NB4 (cell line): Measurements from ENCODE around the gene USP7.

Experiments
- CTCF ChIP-seq: IDR thresholded peaks from one replicate; pipeline ENCODE4 v1.5.1; 2012; ENCODE audit warnings: low read depth, low read length
- MAX ChIP-seq: IDR thresholded peaks from 2 replicates; pipeline ENCODE4 v1.6.1; 2011; ENCODE audit warnings: low read depth, low read length
- MYC ChIP-seq: IDR thresholded peaks from 2 replicates; pipeline ENCODE4 v1.6.1; 2011; ENCODE audit warnings: low read depth, low read length
- POLR2A ChIP-seq: IDR thresholded peaks from 2 replicates; pipeline ENCODE4 v1.6.1; 2011; ENCODE audit warnings: mild to moderate bottlenecking; ENCODE audit not compliant: insufficient read length; ENCODE audit errors: extremely low read depth

- no peak for TF ChIP-seq MAX
- no peak for TF ChIP-seq CTCF
- no peak for TF ChIP-seq POLR2A
- no peak for TF ChIP-seq MYC
These were observed 48.6 kb upstream of the USP7 start for GRCh38 chr16:9012330-9012729.
